HG03280 (cell line): ENCODE results near the gene AMIGO1.

Source experiments
- ATAC-seq: cut with Tn5 transposase; IDR thresholded peaks from one replicate; pipeline ENCODE4 v1.9.1; 2021; ENCODE audit warnings: mild to moderate bottlenecking, moderate library complexity; ENCODE audit not compliant: unreplicated experiment

Gene AMIGO1

GRCh38 chr1:109534307-109534858, 24.9 kb upstream of the AMIGO1 start:
- ATAC-seq: no peak

- peak; percentile 79 for ATAC-seq
These were observed 23.0 kb upstream of the AMIGO1 start for GRCh38 chr1:109532365-109533136.

GRCh38 chr1:109531826-109532364, 22.4 kb upstream of the AMIGO1 start:
- no peak for ATAC-seq

GRCh38 chr1:109531380-109531779, 21.9 kb upstream of the AMIGO1 start:
- no peak for ATAC-seq

GRCh38 chr1:109530457-109531087, 21.0 kb upstream of the AMIGO1 start:
- ATAC-seq: no peak

- no peak for ATAC-seq
These were observed 20.4 kb upstream of the AMIGO1 start for GRCh38 chr1:109529881-109530456.

- no peak for ATAC-seq
These were observed 19.2 kb upstream of the AMIGO1 start for GRCh38 chr1:109528712-109529111.

GRCh38 chr1:109527846-109528695, 18.5 kb upstream of the AMIGO1 start:
- ATAC-seq: no peak

- ATAC-seq: no peak
These were observed 17.7 kb upstream of the AMIGO1 start for GRCh38 chr1:109527098-109527811.

- no peak for ATAC-seq
These were observed 14.2 kb upstream of the AMIGO1 start for GRCh38 chr1:109523706-109524105.

- no peak for ATAC-seq
These were observed 12.5 kb upstream of the AMIGO1 start for GRCh38 chr1:109522026-109522425.

- ATAC-seq: no peak
These were observed 11.8 kb upstream of the AMIGO1 start for GRCh38 chr1:109521002-109521951.

- ATAC-seq: no peak
These were observed 7.8 kb upstream of the AMIGO1 start for GRCh38 chr1:109517337-109517736.

GRCh38 chr1:109516872-109517271, 7.3 kb upstream of the AMIGO1 start:
- ATAC-seq: no peak

GRCh38 chr1:109514846-109515245, 5.3 kb upstream of the AMIGO1 start:
- no peak for ATAC-seq

GRCh38 chr1:109513110-109513710, 3.7 kb upstream of the AMIGO1 start:
- ATAC-seq: no peak

- ATAC-seq: no peak
These were observed 703 bp downstream of the AMIGO1 start for GRCh38 chr1:109508873-109509175.

- no peak for ATAC-seq
These were observed 1.3 kb downstream of the AMIGO1 start for GRCh38 chr1:109508001-109508872.
